ENCODE data around the gene EIF4EBP2.

EIF4EBP2 gene, protein sequence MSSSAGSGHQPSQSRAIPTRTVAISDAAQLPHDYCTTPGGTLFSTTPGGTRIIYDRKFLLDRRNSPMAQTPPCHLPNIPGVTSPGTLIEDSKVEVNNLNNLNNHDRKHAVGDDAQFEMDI

DNA sequence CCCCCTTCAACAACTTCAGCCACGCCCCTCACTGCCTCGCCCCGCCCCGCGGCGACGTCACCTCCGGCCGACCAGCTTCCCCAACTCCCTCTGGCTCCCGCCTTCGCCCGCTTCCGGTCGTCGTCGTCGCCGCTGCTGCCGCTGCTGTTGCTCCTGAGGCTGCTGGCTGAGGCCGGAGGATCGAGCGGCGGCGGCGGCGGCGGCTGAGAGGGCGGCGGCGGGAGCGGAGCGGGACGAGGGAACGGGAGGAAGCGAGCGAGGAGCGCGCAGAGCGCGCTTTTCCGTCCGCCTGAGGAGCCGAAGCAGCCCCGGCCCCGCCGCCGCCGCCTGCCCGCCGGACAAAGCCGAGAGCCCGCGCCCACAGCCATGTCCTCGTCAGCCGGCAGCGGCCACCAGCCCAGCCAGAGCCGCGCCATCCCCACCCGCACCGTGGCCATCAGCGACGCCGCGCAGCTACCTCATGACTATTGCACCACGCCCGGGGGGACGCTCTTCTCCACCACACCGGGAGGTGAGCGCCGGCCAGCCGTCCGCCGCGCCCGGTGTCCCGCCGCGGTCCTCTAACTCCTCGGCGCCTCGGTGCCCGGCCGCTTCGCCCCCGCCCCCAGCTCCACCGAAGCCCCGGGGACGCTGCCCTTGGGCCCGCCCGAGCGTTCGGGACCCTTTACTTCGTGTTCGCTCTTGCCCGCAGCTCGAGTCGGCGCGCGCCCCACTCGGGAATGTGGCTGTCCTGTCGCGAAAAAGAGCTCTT lies at the start of gene EIF4EBP2:
Gene EIF4EBP2 (plus strand): TSS at position 110 of the 751 bp plus-strand sequence. CDS start 257 bp downstream, at position 367.
- peak; percentile 91 for DNase-seq

DNA sequence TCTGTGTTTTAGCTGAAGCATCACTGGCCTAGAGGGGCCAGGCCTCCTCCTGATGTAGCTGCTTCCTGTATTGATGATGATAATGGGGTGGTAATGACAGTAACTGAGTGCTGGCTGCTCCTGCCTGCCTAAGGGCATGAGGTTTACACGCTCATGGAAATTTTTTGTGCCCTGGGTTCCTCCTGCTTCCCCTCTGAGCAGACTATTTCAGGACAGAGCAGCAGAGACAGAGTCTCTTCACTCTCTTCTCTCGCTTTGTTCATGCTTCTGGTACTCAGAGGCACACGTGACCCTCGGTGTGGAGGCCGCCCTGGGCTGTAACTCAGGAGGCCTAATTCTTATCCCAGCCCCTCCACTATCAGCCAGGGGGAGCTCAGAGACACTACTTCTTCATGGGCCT lies 49.4 kb upstream of the EIF4EBP2 start:
- no peak for DNase-seq

DNA sequence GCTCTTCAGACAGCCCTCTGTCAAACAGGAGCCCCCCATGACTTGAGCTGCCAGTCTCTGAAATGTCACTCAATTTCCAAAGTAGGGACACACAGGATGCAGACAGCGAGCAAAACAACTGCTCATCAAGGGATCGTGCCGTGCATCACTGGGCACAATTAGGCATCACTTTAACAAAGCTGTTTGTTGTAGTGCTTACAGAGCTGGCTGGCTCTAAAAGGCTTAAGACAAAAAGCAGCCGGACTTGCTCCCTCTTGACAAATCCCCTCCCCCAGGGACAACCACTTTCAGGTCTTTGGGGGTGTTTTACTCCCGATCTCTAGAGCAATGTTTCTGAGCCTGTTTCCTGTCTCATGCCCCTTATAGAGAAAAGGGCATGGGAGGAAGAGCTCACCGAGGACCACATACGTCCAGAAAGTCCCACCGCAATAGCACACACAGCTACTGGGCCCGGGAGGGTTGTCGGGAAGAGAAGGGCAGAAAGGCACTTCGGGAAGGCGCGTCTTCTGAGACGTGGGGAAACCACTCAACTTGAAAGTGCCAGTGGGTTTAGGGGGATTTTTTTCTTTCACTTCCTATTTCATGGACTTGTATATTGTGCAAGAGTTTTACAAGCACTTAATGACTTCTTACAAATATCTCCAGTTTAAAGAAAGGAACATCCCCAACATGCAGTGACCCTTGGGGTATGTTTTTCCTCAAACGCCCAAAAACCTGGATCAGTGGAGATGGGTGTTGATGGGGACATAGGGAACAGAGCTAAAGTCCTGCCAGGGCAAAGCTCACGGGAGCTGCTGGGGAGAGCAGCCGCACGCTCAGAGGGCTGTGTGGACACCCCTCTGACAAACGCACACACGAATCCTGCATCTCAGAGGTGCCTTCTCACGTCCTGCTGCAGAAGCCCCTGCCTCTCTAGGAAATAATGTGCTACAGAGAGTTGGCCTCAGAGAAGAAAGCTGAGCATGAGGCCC lies 48.6 kb upstream of the EIF4EBP2 start:
- no peak for DNase-seq

DNA sequence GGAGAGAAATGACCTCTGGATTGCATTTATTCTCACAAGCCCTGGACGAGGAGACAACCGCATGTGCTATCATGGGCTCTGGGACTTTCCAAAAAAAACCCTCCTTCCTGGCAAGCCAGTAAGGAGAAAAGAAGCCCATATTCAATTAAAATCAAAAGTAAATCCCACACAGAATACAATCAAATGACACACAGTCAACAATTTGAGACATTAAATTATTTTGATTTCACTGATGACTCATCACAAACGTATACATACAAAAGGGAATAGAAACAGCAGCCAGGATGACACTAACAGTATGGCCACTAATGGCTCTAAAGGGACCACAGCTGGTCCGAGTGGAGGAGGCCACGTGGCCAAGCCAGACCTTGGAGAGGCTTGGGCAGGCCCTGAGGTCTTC lies 46.4 kb upstream of the EIF4EBP2 start:
- no peak for DNase-seq

DNA sequence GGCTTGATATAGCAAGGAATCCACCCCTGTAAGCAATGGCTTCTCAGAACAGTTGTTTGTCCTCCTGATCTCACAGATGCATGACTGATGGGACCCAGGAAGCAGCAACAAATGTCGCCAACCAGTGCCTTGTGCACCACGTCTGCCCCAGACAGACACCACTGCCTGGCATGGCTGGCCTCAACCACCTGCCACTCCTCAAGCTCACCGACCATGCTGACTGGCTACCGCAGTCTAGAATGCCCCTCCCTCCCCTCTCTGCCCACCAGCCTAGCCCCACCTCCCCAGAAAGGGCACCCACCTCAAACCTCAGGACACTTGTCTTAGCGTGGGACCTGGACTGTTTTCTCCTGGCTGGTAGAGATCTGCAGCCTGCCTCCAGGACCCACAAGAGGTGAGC lies 45.5 kb upstream of the EIF4EBP2 start:
- DNase-seq = no peak

DNA sequence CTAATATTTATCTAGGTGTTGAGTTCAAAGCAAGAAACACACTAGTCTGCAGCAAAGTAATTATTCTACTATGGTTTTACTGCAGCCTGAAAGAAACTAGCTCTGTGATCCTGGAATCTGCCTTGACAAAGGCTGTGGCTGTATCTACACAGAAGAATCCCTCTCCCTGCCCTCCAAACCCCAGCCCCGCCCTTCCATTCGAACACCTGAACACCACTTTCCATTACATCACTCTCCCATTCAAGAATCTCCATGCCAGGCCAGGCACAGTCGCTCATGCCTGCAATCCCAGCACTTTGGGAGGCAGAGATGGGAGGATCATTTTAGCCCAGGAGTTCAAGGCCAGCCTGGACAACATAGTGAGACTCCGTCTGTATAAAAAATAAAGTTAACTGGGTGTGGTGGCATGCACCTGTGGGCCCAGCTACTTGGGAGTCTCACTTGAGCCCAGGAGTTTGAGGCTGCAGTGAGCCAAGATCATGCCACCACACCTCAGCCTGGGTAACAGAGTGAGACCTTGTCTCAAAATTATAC lies 44.9 kb upstream of the EIF4EBP2 start:
- DNase-seq = no peak

DNA sequence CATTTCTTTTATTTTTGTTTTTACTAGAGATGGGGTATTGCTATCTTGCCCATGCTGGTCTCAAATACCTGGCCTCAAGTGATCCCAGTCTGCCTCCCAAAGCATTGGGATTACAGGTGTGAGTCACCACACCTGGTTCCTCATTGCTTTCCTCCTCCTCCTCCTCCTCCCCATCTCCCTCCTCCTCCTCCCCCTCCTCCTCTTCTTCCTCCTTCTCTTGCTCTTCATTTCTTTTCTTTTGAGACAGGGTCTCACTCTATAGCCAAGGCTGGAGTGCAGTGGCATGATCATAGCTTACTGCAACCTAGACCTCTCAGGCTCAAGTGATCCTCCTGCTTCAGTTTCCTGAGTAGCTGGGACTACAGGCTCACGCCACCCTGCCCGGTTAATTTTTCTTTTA lies 43.7 kb upstream of the EIF4EBP2 start:
- DNase-seq = no peak

DNA sequence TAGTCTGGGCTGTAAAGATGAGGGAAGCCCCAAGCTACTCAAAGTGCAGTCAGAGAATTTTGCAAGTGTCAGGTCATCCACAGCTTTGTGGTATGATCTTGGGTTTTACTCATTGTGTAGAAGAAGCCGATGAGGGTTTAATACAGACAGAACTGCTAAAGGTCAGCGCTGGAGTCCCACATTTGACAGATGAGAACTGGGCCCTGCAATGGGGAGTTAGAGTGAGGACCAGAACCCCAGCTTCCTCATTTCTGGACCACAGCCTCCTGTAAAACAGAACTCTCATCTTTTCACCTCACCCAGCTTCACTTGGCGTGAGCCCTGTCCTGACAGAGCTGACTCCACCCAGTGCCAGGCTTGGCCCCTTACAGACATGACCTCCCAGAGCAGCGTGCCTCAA lies 41.6 kb upstream of the EIF4EBP2 start:
- DNase-seq = no peak

DNA sequence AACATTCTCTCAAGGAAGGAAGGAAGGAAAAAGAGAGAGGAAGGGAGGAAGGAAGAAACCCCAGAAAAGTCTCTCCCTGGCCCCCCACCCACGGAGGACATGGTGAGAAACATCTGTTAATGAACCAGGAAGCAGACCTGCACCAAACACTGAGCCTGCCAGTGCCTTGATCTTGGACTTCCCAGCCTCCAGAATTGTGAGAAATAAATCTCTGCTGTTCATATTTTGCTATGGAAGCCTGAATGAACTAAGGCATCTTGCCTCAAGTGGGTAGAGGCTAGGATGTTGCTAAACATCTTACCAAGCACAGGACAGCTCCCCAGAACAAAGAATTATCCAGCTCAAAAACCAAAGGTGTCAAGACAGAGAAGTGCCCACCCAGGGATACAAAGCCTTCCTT lies 40.7 kb upstream of the EIF4EBP2 start:
- no peak for DNase-seq

DNA sequence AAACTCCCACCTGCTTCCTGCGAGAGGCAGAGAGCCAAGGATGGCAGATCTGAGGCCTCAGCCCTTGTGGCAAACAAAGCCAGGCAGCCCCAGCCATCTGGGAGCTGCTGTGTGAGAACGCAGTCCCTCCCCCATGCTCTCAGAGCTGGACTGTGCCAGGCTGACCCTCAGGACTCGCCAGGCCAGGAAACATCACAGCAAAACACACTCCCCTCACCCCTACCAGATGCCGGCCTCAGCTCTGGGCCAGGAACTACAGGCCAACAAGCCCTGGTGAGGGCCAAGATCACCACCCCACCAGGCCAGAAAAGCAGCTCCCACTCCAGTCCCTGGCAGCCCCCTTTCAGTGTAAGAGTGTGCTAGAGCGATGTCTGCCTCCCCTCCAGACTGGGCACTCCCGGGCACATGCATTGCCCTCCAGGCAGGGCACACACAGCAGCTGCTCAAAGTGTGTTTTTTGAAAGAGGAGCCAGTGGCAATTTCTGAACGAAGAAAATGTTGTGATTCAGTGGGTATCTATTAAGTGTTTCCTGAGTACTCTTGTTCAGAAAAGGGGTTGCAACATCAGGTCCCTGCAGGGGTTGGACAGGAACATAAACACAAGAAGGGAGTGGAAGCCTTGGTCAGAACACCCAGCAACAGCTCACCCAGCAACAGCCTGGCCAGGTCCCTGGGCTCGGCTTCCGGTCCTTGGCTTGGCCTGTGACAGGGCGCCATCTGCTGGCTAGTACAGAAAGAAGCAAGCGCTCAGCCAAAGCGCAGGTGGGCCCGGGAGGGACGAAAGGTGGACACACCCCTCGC lies 39.8 kb upstream of the EIF4EBP2 start:
- peak; percentile 83 for DNase-seq

DNA sequence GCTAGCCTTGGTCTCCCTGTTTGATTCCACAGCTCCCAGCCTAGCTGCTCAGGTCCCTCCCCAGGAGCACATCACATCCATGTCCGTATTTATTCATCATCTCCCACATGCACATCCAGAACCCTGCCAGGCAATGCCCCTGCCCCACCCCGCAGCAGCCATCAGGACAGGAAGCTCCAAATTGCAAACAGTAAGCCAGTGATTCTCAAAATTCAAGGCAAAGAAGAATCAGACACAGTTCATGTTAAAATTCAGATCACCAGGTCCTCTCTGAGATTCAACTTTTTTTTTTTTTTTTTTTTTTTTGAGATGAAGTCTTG lies 39.2 kb upstream of the EIF4EBP2 start:
- no peak for DNase-seq

DNA sequence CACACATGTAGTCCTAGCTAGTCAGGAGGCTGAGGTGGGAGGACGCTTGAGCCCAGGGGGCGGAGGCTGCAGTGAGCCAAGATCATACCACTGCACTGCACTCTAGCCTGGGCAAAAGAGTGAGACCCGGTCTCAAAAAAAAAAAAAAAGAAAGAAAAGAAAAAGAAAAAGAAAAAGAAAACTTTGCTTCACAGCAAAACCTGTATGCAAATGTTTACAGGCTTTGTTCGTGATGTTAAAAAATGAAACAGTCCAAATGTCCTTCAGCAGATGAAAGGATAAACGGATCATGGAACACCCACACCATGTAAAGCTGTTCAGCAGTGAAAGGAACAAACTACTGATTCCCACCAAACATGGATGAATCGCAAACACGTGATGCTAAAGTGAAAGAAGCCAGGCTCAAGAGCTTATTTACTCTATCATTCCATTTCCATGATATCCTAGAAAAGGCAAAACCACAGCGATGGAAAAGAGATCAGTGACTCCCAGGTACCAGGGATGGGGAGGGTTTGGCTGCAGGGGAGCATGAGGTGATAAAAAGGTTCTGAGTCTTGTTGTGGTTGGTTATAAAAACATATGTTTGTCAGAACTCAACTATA lies 36.6 kb upstream of the EIF4EBP2 start:
- no peak for DNase-seq

DNA sequence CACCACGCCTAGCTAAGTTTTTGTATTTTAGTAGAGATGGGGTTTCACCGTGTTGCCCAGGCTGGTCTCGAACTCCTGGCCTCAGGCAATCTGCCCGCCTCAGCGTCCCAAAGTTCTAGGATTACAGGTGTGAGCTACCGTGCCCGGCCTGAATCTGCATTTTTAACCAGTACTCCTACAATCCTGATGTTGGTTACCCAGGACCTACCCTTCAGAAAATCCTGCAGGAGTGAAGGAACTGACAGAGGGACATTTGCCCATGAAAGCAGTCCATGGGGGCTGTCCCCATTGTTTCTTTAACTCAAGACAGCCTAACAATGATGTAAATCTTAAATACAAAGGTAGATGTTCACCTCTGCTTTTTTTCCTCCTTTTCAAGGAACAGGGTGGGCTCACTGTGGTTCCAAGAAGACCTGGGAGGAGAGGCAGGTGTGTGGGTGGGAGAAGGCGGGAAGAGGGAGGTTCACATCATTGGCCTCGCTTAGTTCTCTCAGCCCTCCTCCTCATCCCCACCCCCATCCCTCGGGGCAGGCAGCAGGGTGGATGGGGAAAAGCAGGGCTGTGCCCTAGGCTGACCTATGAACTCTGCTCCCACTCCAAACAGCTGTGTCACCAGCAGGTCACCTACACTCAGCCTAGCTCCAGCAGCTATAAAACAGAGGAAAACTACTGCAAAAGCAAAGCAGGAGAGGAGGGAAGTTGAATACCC lies 35.0 kb upstream of the EIF4EBP2 start:
- DNase-seq = no peak

DNA sequence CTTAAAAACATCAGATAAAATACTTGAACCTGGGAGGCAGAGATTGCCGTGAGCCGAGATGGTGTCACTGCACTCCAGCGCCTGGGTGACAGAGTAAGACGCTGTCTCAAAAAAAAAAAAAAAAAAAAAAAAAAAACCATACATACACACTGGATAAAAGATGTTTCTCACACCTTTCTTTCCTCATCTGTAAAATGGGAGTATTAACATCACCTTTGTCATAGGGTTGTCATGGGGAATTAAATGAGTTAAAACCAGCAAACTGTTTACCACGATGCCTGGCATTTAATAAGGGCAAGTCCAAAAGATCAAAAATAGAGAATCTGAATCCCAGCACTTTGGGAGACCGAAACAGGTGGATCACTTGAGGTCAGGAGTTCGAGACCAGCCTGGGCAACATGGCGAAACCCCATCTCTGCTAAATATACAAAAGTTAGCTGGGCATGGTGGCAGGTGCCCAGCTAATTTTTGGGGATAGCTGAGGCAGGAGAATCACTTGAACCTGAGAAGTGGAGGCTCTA lies 34.4 kb upstream of the EIF4EBP2 start:
- no peak for DNase-seq

DNA sequence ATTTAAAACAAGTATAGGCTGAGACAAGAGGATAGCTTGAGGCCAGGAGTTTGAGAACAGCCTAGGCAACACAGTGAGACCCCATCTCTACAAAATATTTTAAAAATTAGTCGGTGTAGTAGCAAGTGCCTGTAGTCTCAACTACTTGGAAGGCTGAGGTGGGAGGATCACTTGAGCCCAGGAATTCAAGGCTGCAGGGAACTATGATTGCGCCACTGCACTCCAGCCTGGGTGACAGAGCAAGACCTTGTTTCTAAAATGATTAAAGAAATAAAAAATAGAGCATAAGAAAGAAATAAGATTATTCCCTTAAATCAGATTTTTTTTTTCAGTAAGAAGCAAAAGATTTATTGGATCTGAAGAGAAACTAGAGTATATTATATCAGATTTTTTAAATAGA lies 33.2 kb upstream of the EIF4EBP2 start:
- DNase-seq = no peak

DNA sequence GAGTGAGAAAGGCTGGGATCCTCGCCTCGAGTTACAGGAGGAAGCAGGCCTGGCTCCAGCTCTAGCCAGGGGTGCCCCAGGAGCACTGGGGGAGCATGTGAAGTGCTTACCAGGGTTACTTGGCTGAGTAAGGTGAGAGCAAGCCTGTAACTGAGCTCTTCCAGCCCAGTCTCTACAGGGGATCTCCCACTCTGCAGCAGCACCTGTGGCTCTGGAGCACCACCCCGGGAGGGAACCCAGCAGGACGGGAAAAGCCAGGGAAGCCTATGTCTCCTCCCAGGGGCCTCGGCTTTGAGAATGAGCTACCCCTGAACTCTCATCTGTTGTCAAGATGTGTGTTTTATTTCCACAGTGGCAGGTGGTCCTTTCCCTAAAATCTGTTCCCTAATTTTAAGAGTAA lies 32.1 kb upstream of the EIF4EBP2 start:
- no peak for DNase-seq

DNA sequence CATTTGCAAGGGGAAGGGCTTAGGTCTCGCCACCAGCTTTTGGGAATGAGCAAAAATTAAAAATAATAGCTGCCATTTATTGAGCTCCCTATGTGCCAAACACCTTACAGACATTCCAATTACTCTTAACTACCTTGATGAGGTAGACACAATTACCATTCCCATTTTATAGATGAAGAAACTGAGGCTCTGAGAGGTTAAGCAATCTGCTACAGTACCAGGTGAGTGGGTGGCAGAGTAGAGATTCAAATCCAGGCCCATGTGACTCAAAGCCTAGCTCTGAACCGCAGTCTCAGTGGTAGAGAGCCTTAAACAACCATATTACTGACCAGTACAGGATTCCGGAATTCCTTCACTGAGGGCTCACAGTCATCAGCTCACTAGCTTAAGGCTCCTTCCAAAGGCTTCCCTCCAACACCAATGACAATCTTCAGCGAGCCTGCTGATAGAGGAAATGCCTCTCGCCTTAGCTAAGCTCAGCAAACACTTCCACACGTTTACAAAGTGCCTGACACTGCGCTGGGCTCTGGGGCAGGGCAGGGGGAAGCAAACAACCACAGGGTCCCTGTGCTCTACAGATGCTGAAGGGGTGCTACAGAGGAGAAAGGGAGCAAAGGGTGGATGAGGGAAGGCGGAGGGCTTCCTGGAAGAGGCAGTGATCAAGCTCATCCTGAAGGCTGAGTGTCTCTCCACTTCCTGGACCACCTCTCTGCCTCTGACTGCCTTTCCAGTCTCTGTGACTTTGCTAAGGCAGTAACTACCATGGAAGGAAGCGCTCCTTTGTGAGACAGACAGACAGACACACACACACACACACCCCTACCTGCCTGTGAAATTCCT lies 28.9 kb upstream of the EIF4EBP2 start:
- DNase-seq = no peak

DNA sequence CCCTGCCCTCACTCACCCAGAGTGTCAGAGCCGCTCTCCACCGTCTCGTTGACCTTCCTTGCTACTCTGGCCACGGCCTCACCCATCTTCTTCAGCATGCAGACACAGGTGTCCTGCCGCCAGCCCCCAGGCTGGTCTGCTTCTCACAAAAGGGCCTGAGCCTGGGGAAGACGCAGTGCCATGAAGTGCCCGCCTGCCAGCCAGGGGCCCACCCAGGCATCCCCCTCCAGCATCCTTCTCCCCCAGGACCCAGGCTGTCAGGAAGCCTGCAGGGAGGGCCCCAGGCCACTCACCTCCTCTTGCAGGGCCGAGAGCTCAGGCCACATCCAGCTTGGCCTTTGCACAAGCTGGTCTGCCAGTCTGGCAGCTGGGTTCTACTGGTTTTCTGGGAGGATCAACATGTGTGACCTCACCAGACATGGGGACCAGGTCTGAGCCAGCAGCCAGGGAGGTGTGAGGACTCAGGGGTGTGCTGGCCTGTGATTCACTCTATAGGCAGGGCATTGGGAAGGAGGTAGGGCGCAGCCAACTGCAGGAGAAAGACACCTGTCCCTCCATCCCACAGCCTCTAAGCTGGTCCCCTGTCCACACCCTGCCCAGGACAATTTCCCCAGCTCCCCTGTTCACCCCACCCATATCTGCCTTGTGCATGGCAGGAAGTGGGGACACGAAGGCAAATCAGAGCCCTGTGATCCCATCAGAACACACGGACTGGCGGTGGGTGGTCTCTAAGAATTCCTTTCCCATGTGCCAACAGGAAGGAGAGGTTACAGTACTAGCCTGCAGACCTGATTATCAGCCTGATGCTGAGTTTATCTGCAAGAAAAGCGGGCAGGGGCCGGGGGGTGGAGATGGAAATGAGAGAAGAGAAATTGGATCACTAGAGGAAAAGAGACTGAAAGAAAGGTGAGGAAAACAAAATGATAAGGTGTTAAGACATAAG lies 27.2 kb upstream of the EIF4EBP2 start:
- DNase-seq = no peak

DNA sequence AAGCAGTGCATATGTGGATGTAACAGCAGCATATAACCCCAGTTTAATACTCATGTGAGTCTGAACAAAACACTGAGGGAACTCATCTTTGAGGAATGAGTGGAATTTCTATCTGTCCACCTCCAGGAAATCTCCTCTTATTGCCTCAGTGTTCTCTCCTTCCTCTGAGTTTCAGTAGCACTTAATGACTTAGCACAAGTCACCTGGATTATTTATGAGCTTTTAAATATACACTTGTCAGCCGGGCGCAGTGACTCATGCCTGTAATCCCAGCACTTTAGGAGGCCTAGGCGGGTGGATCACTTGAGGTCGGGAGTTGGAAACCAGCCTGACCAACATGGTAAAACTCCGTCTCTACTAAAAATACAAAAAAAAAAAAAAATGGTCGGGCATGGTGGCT lies 25.8 kb upstream of the EIF4EBP2 start:
- DNase-seq = no peak
